ENCODE results near the gene OPRL1.
"Not testable (repeated sequence)": the region's sequence is repeated elsewhere in the genome, so short reads cannot be mapped to it uniquely, and the experiment has no call there.

The OPRL1 gene

GRCh38 chr20:64119681-64120341 is 39.9 kb downstream of the OPRL1 start:
- DNase-seq = no peak

- no peak for DNase-seq
Measured at GRCh38 chr20:64121586-64121985, 41.7 kb downstream of the OPRL1 start.

DNA sequence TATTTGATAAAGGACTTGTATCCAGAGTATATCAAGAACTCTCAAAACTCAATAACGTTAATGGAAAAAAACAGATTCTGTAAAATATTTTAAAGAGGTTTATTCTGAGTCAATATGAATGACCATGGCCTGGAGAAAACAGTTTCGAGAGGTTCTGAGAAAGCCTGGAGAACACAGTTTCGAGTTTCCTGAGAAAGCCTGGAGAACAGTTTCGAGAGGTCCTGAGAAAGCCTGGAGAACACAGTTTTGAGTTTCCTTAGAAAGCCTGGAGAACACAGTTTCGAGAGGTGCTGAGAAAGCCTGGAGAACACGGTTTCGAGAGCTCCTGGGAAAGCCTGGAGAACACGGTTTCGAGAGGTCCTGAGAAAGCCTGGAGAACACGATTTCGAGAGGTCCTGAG is 43.0 kb downstream of the OPRL1 start:
- DNase-seq = not testable (repeated sequence)

DNA sequence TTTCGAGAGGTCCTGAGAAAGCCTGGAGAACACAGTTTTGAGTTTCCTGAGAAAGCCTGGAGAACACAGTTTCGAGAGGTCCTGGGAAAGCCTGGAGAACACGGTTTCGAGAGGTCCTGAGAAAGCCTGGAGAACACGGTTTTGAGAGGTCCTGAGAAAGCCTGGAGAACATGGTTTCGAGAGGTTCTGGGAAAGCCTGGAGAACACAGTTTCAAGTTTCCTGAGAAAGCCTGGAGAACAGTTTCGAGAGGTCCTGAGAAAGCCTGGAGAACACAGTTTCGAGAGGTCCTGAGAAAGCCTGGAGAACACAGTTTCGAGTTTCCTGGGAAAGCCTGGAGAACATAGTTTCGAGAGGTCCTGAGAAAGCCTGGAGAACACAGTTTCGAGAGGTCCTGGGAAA is 43.6 kb downstream of the OPRL1 start:
- not testable (repeated sequence) for DNase-seq

- no peak for DNase-seq
Measured at GRCh38 chr20:64129146-64129782, 49.4 kb downstream of the OPRL1 start.

GRCh38 chr20:64130271-64130670 is 50.4 kb downstream of the OPRL1 start:
- no peak for DNase-seq

DNA sequence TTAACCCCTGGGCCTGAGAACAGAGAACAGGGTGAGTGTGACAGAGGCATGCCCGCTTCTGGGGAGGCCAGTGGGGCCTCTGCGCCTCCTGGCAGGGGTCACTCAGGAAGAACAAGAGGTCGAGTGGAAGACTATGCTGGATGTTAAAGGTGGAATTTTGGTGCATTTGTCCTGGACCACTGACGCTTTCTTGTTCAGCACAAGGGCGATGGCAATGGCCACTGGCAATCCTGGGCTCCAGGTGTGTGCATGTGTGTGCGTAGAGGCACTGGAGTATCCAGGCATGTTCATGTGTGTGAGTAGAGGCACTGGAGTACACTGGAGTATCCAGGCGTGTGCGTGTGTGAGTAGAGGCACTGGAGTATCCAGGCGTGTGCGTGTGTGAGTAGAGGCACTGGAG is 51.0 kb downstream of the OPRL1 start:
- no peak for DNase-seq

- no peak for DNase-seq
Measured at GRCh38 chr20:64131406-64131805, 51.5 kb downstream of the OPRL1 start.

DNA sequence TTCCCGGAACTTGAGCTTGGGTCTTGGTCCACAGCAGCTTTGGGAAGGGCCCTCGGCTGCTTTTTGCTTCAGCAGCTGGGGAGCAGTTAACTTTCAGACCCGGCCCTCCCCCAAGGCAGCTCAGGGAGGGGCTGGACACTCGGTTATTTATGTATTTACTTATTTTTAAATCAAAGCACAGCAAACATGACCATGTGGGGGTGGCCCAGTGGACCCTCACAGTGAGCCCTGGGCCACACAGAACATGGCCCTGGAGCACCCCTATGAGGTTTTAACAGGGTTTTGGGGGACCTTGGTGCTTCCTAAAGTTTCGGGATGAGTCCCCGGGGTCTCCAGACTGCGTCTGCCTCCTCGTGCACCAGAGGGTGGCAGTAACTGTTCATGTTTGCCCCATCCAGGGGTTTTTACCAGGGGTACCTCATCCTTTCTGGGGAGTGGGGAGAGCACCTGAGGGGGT is 54.1 kb downstream of the OPRL1 start:
- DNase-seq = no peak

DNA sequence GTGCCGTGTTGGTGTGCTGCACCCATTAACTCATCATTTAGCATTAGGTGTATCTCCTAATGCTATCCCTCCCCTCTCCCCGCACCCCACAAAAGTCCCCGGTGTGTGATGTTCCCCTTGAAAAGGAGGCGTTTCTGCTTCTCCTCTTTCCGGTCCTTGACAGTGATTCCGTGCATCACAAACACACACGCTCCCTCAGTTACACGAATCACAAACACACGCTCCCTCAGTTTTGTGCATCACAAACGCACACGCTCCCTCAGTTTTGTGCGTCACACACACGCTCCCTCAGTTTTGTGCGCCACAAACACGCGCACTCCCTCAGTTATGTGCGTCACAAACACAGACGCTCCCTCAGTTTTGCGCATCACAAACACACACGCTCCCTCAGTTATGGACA is 54.9 kb downstream of the OPRL1 start:
- not testable (repeated sequence) for DNase-seq

DNA sequence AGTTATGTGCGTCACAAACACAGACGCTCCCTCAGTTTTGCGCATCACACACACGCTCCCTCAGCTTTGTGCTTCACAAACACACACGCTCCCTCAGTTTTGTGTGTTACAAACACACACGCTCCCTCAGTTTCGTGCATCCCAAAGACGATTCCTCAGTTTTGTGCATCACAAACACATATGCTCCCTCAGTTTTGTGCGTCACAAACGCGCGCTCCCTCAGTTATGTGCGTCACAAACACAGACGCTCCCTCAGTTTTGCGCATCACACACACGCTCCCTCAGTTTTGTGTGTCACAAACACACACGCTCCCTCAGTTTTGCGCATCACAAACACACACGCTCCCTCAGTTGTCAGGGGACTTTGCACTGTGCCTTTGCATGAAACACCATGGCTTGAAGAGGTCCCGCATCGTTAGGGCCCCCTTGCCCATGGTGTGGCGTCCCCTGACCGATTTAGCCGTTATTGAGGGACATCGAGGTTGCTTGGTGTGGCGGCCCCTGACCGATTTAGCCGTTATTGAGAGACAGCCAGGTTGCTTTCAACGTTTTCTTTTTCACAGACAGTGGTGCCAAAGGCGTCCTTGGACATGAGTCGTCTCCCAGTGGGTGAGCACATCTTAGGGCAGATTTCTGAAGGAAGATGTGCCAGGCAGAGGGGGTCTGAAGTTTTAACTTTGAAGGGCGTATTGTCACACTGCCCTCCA is 56.3 kb downstream of the OPRL1 start:
- DNase-seq = no peak

GRCh38 chr20:64137598-64138031 is 57.7 kb downstream of the OPRL1 start:
- DNase-seq = no peak

GRCh38 chr20:64138276-64138815 is 58.5 kb downstream of the OPRL1 start:
- DNase-seq = no peak

GRCh38 chr20:64139199-64140060 is 59.5 kb downstream of the OPRL1 start:
- no peak for DNase-seq

GRCh38 chr20:64140061-64140931 is 60.4 kb downstream of the OPRL1 start:
- no peak for DNase-seq

GRCh38 chr20:64140956-64141355 is 61.1 kb downstream of the OPRL1 start:
- no peak for DNase-seq

GRCh38 chr20:64142590-64142989 is 62.7 kb downstream of the OPRL1 start:
- DNase-seq = no peak

GRCh38 chr20:64143018-64143801 is 63.3 kb downstream of the OPRL1 start:
- no peak for DNase-seq

- DNase-seq = no peak
Measured at GRCh38 chr20:64144144-64144912, 64.4 kb downstream of the OPRL1 start.

Data from CD4-positive, alpha-beta T cell treated with Interleukin-10 for 1 hour (primary cell).